ENCODE data around the gene MARCHF10. TPM values are rescaled to one million over a fixed set of nuclear protein-coding genes. Genes with fewer than 3 reads are reported as not detected.
"Not testable (repeated sequence)": the region's sequence is repeated elsewhere in the genome, so short reads cannot be mapped to it uniquely, and the experiment has no call there.

The MARCHF10 gene
- total and polyA plus RNA-seq, 2 experiments from 2014 or later: not detected

DNA sequence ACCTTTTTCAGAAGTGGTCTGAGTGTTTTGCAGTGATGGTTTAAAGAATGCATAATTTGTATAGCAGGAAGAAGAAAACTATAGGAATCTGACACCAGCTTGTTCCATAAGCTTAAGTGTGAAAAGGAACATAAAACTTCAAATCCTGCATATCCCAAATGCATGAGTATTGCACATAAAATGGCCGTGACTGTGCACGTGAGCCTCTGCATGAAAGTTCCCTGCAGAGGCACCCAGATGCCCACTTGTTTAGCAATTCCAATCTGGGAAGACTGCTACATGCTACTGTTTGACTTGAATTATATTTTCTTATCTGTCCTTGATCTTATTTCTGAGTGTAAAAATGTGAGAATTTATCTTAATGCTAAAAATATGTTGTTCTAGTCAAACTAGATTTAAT, 21.5 kb downstream of the MARCHF10 start:
- H3K9me2 ChIP-seq (replicated peaks; ENCODE audit: insufficient read depth): no peaks in the 10 kb centered on the region
- H3K36me3 ChIP-seq (replicated peaks; ENCODE audit: insufficient read depth, low read depth): no peaks in the 10 kb centered on the region
- H3K4me1 ChIP-seq (ENCODE audit: insufficient read depth): no peaks in the 10 kb centered on the region
- no peak overlapping the region for H3K4me2 ChIP-seq
- 81% methylated on average over 2 of the region's 2 CpGs for WGBS (ENCODE audit: low lambda C conversion rate, missing lambda C conversion rate)
- no peaks in the 10 kb centered on the region for H4K20me1 ChIP-seq (ENCODE audit: insufficient read depth, poor library complexity, severe bottlenecking)
- H3K4me3 ChIP-seq: no peak overlapping the region
- H2AFZ ChIP-seq: no peak overlapping the region
- no peaks in the 10 kb centered on the region for H3K9me3 ChIP-seq (ENCODE audit: low read depth)
- H3K27me3 ChIP-seq: no peaks in the 10 kb centered on the region
- H3K27ac ChIP-seq: no peak overlapping the region
- no peak for DNase-seq (ENCODE audit: low spot score)
- H3K79me2 ChIP-seq: no peaks in the 10 kb centered on the region
- TF ChIP-seq, protein P1, sequence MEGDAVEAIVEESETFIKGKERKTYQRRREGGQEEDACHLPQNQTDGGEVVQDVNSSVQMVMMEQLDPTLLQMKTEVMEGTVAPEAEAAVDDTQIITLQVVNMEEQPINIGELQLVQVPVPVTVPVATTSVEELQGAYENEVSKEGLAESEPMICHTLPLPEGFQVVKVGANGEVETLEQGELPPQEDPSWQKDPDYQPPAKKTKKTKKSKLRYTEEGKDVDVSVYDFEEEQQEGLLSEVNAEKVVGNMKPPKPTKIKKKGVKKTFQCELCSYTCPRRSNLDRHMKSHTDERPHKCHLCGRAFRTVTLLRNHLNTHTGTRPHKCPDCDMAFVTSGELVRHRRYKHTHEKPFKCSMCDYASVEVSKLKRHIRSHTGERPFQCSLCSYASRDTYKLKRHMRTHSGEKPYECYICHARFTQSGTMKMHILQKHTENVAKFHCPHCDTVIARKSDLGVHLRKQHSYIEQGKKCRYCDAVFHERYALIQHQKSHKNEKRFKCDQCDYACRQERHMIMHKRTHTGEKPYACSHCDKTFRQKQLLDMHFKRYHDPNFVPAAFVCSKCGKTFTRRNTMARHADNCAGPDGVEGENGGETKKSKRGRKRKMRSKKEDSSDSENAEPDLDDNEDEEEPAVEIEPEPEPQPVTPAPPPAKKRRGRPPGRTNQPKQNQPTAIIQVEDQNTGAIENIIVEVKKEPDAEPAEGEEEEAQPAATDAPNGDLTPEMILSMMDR (IDR thresholded peaks at IDR 0.05; ENCODE audit: poor library complexity): no peak
- no peak for TF ChIP-seq EZH2 (IDR thresholded peaks at IDR 0.05; ENCODE audit: borderline replicate concordance)

DNA sequence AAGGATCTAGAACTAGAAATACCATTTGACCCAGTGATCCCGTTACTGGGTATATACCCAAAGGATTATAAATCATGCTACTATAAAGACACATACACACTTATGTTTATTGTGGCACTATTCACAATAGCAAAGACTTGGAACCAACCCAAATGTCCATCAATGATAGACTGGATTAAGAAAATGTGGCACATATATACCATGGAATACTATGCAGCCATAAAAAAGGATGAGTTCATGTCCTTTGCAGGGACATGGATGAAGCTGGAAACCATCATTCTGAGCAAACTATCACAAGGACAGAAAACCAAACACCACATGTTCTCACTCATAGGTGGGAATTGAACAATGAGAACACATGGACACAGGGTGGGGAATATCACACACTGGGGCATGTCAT, 22.1 kb downstream of the MARCHF10 start:
- 93% methylated on average over 1 of the region's 1 CpG for WGBS (ENCODE audit: low lambda C conversion rate, missing lambda C conversion rate)
- not testable (repeated sequence) for H3K27ac ChIP-seq; H3K9me2 ChIP-seq (replicated peaks; ENCODE audit: insufficient read depth); H4K20me1 ChIP-seq (ENCODE audit: insufficient read depth, poor library complexity, severe bottlenecking); H3K4me1 ChIP-seq (ENCODE audit: insufficient read depth); H3K79me2 ChIP-seq; H3K36me3 ChIP-seq (replicated peaks; ENCODE audit: insufficient read depth, low read depth); H2AFZ ChIP-seq; H3K4me3 ChIP-seq; H3K9me3 ChIP-seq (ENCODE audit: low read depth); H3K4me2 ChIP-seq; DNase-seq (ENCODE audit: low spot score); H3K27me3 ChIP-seq

DNA sequence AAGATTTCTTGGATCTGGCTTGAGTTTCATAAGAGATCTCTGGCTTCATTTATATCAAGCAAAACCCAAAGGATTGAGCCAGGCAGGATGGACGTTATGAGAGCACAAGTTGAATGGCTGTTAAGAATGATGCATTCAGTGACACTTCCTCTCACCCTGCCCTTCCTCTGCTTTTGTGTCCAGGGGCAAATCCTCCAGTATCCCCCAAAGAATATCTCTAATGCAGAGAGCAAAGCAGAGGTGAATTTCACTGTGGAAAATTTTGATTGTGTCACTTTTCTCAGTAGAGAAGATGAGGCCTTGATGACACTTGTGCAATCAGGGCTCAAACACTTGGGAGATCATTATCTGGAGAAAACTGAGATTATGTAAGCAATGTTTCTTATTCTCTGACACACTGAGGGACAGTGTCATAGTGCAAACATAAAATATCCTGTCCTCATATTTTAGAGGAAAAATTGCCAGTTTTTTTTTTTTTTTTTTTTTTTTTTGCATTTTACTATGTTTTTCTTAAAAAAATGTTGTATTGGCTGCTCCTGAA, 25.3 kb downstream of the MARCHF10 start:
- no peak for DNase-seq (ENCODE audit: low spot score)
- H2AFZ ChIP-seq: no peak overlapping the region
- no peak overlapping the region for H3K4me3 ChIP-seq
- H3K4me1 ChIP-seq (ENCODE audit: insufficient read depth): peaks cover 11% of the 10 kb centered on the region
- TF ChIP-seq, protein P1 (IDR thresholded peaks at IDR 0.05; ENCODE audit: poor library complexity): no peak
- TF ChIP-seq EZH2phosphoT487 (IDR thresholded peaks at IDR 0.05; ENCODE audit: low read depth, severe bottlenecking, unreplicated experiment) (no peak), EZH2 (IDR thresholded peaks at IDR 0.05; ENCODE audit: borderline replicate concordance) (no peak)
- no peaks in the 10 kb centered on the region for H3K9me3 ChIP-seq (ENCODE audit: low read depth)
- no peaks in the 10 kb centered on the region for H3K36me3 ChIP-seq (replicated peaks; ENCODE audit: insufficient read depth, low read depth)
- no peaks in the 10 kb centered on the region for H4K20me1 ChIP-seq (ENCODE audit: insufficient read depth, poor library complexity, severe bottlenecking)
- WGBS (ENCODE audit: low lambda C conversion rate, missing lambda C conversion rate): 90% methylated on average over 1 of the region's 1 CpG
- H3K27ac ChIP-seq: no peak overlapping the region
- no peaks in the 10 kb centered on the region for H3K27me3 ChIP-seq
- H3K4me2 ChIP-seq: no peak overlapping the region
- H3K9me2 ChIP-seq (replicated peaks; ENCODE audit: insufficient read depth): no peaks in the 10 kb centered on the region
- H3K79me2 ChIP-seq: no peaks in the 10 kb centered on the region

DNA sequence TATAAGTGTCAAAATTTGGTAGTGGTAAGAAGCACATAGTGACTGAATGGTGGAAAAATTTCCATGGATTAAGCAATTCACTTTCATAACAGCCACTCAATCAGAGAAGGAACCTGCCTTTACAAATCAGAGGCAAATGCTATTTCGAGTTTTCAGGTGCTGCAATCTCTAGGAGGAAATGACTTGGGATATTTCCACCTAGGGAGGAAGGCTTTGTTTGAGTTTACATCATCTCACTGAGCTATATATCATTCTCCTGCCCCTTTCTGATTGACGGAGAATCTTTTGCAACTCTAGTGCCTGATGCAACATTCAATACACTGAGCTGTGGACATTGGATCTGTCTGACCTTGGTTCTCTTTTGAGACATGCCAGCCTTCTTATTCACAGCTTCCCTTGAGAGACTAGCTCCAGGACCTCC, 26.3 kb downstream of the MARCHF10 start:
- Histone ChIP-seq H2AFZ (no peak overlapping the region), H3K4me1 (ENCODE audit: insufficient read depth) (peaks cover 11% of the 10 kb centered on the region), H3K4me2 (no peak overlapping the region), H3K79me2 (no peaks in the 10 kb centered on the region), H3K9me3 (ENCODE audit: low read depth) (no peaks in the 10 kb centered on the region), H3K27me3 (no peaks in the 10 kb centered on the region), H3K4me3 (no peak overlapping the region), H4K20me1 (ENCODE audit: insufficient read depth, poor library complexity, severe bottlenecking) (no peaks in the 10 kb centered on the region), H3K27ac (peak overlapping the region; percentile 39), H3K36me3 (replicated peaks; ENCODE audit: insufficient read depth, low read depth) (no peaks in the 10 kb centered on the region), H3K9me2 (replicated peaks; ENCODE audit: insufficient read depth) (no peaks in the 10 kb centered on the region)
- no peak for DNase-seq (ENCODE audit: low spot score)
- TF ChIP-seq EZH2phosphoT487 (IDR thresholded peaks at IDR 0.05; ENCODE audit: low read depth, severe bottlenecking, unreplicated experiment) (no peak), EZH2 (IDR thresholded peaks at IDR 0.05; ENCODE audit: borderline replicate concordance) (no peak)
- TF ChIP-seq, protein P1 (IDR thresholded peaks at IDR 0.05; ENCODE audit: poor library complexity): no peak
- WGBS (ENCODE audit: low lambda C conversion rate, missing lambda C conversion rate): 90% methylated on average over 2 of the region's 2 CpGs

All from hepatocyte (in vitro differentiated cells).